Measurements from ENCODE around the gene TMTC4. TPM values are rescaled to one million over a fixed set of nuclear protein-coding genes. Genes with fewer than 3 reads are reported as not detected.

TMTC4 gene
- total RNA-seq, 1 donor, result 8.7 TPM

- TF ChIP-seq CTCF (IDR thresholded peaks at IDR 0.05; ENCODE audit: extremely low read depth, low read depth, low read length), result no peak
- no peaks in the 10 kb centered on the region for H4K20me1 ChIP-seq (ENCODE audit: insufficient read depth, low read length)
- H3K36me3 ChIP-seq (ENCODE audit: insufficient read depth, low read length), result no peaks in the 10 kb centered on the region
- no peak overlapping the region for H3K27ac ChIP-seq (ENCODE audit: low read depth, low read length)
- H3K9me3 ChIP-seq (ENCODE audit: low read depth, low read length), result peaks cover 2% of the 10 kb centered on the region
- no peaks in the 10 kb centered on the region for H3K79me2 ChIP-seq (ENCODE audit: insufficient read depth, low read length)
- H3K4me3 ChIP-seq (ENCODE audit: insufficient read depth, low read length), result no peak overlapping the region
- DNase-seq (ENCODE audit: insufficient read length, low spot score, missing footprints), result no peak
- no peak overlapping the region for H2AFZ ChIP-seq (ENCODE audit: low read length)
- H3K4me2 ChIP-seq (ENCODE audit: insufficient read depth, low read length), result no peak overlapping the region
- no peaks in the 10 kb centered on the region for H3K27me3 ChIP-seq (ENCODE audit: insufficient read depth, low read length)
- H3K4me1 ChIP-seq (ENCODE audit: insufficient read depth, low read length), result no peaks in the 10 kb centered on the region
These were observed 77.3 kb downstream of the TMTC4 start for GRCh38 chr13:100597253-100597652.

DNA sequence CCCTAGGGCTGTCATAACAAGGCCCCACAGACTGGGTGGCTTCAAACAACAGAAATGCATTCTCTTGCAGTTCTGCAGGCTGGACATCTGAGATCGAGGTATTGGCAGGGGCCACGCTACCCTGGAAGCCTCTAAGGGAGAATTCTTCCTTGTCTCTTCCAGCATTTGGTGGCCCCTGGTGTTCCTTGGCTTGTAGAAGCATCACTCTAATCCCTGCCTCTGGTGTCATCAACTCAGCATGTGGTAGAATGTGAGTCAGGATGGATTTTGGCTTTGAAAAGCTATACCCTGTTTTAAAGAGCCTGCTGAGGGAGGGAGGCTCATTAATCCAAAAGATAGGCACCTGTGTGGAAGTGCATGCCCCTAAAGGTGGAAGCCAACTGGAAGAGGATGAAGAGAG lies 78.1 kb downstream of the TMTC4 start:
- Histone ChIP-seq H4K20me1 (ENCODE audit: insufficient read depth, low read length) (no peaks in the 10 kb centered on the region), H3K9me3 (ENCODE audit: low read depth, low read length) (peaks cover 2% of the 10 kb centered on the region), H3K4me2 (ENCODE audit: insufficient read depth, low read length) (no peak overlapping the region), H2AFZ (ENCODE audit: low read length) (no peak overlapping the region), H3K36me3 (ENCODE audit: insufficient read depth, low read length) (no peaks in the 10 kb centered on the region), H3K4me3 (ENCODE audit: insufficient read depth, low read length) (no peak overlapping the region), H3K4me1 (ENCODE audit: insufficient read depth, low read length) (no peaks in the 10 kb centered on the region), H3K27ac (ENCODE audit: low read depth, low read length) (no peak overlapping the region), H3K79me2 (ENCODE audit: insufficient read depth, low read length) (no peaks in the 10 kb centered on the region), H3K27me3 (ENCODE audit: insufficient read depth, low read length) (no peaks in the 10 kb centered on the region)
- TF ChIP-seq CTCF (IDR thresholded peaks at IDR 0.05; ENCODE audit: extremely low read depth, low read depth, low read length), result no peak
- DNase-seq (ENCODE audit: insufficient read length, low spot score, missing footprints), result no peak

GRCh38 chr13:100594731-100595130 lies 79.9 kb downstream of the TMTC4 start:
- Histone ChIP-seq H3K4me2 (ENCODE audit: insufficient read depth, low read length) (no peak overlapping the region), H3K9me3 (ENCODE audit: low read depth, low read length) (peaks cover 2% of the 10 kb centered on the region), H3K4me3 (ENCODE audit: insufficient read depth, low read length) (no peak overlapping the region), H4K20me1 (ENCODE audit: insufficient read depth, low read length) (no peaks in the 10 kb centered on the region), H3K27ac (ENCODE audit: low read depth, low read length) (no peak overlapping the region), H3K27me3 (ENCODE audit: insufficient read depth, low read length) (no peaks in the 10 kb centered on the region), H3K79me2 (ENCODE audit: insufficient read depth, low read length) (no peaks in the 10 kb centered on the region), H3K36me3 (ENCODE audit: insufficient read depth, low read length) (no peaks in the 10 kb centered on the region), H3K4me1 (ENCODE audit: insufficient read depth, low read length) (no peaks in the 10 kb centered on the region), H2AFZ (ENCODE audit: low read length) (no peak overlapping the region)
- DNase-seq (ENCODE audit: insufficient read length, low spot score, missing footprints), result no peak
- TF ChIP-seq CTCF (IDR thresholded peaks at IDR 0.05; ENCODE audit: extremely low read depth, low read depth, low read length), result peak; percentile 13

DNA sequence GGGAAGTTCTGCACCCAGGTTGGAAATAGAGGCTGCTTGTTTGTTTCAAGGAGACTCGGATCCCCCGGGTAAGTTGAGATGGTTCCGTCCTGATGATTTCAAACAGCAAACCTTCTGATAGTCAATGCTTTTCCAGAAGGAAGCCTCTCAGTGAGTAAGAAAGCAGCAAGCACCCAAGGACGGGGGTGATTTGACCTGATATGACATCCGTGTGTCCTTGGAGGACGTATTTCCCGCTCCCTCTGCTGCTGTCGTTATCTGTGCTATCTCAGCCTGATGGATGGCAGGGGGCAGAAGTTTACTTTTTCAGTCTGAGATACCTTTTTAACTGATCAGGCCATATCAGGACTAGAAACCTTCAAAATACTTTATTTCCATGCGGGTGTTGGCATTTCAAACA lies 80.3 kb downstream of the TMTC4 start:
- no peaks in the 10 kb centered on the region for H4K20me1 ChIP-seq (ENCODE audit: insufficient read depth, low read length)
- no peak overlapping the region for H3K27ac ChIP-seq (ENCODE audit: low read depth, low read length)
- H3K27me3 ChIP-seq (ENCODE audit: insufficient read depth, low read length), result no peaks in the 10 kb centered on the region
- no peaks in the 10 kb centered on the region for H3K79me2 ChIP-seq (ENCODE audit: insufficient read depth, low read length)
- no peak overlapping the region for H3K4me3 ChIP-seq (ENCODE audit: insufficient read depth, low read length)
- no peaks in the 10 kb centered on the region for H3K36me3 ChIP-seq (ENCODE audit: insufficient read depth, low read length)
- H3K4me2 ChIP-seq (ENCODE audit: insufficient read depth, low read length), result no peak overlapping the region
- no peak overlapping the region for H2AFZ ChIP-seq (ENCODE audit: low read length)
- no peak for DNase-seq (ENCODE audit: insufficient read length, low spot score, missing footprints)
- TF ChIP-seq CTCF (IDR thresholded peaks at IDR 0.05; ENCODE audit: extremely low read depth, low read depth, low read length), result no peak
- H3K4me1 ChIP-seq (ENCODE audit: insufficient read depth, low read length), result peaks cover under 1% of the 10 kb centered on the region
- H3K9me3 ChIP-seq (ENCODE audit: low read depth, low read length), result peaks cover 2% of the 10 kb centered on the region

Measured in osteoblast (primary cell).